Neural cell (in vitro differentiated cells): ENCODE measurements around the gene RUSC1.

Experiments used
- EP300 ChIP-seq: fragments of 450-650 bp; conservative IDR thresholded peaks from 2 replicates; pipeline ENCODE4 v1.6.1; 2014; ENCODE audit warnings: antibody characterized with exemption, mild to moderate bottlenecking, moderate library complexity; ENCODE audit not compliant: poor library complexity, severe bottlenecking
- EZH2 ChIP-seq: fragments of 200-600, 300-800 bp; shearing (Covaris generic), sonication (generic); IDR thresholded peaks from 2 replicates; pipeline ENCODE4 v1.6.1; 2014; ENCODE audit warnings: antibody characterized with exemption, low read length, borderline replicate concordance, mild to moderate bottlenecking; ENCODE audit not compliant: insufficient read depth, poor library complexity, severe bottlenecking
- MXI1 ChIP-seq: fragments of 450-650 bp; conservative IDR thresholded peaks from 2 replicates; pipeline ENCODE4 v1.6.1; 2014; ENCODE audit warnings: antibody characterized with exemption, mild to moderate bottlenecking; ENCODE audit not compliant: poor library complexity, severe bottlenecking
- POLR2AphosphoS5 ChIP-seq: IDR thresholded peaks from 2 replicates; pipeline ENCODE4 v1.6.1; 2012
- RAD21 ChIP-seq: fragments of 450-650 bp; conservative IDR thresholded peaks from 2 replicates; pipeline ENCODE4 v1.6.1; 2014; ENCODE audit warnings: antibody characterized with exemption, mild to moderate bottlenecking, moderate library complexity
- REST ChIP-seq: IDR thresholded peaks from 2 replicates; pipeline ENCODE4 v1.6.1; 2012; ENCODE audit warnings: borderline replicate concordance
- SMC3 ChIP-seq: fragments of 450-650 bp; conservative IDR thresholded peaks from 2 replicates; pipeline ENCODE4 v1.6.1; 2014; ENCODE audit warnings: antibody characterized with exemption, mild to moderate bottlenecking, moderate library complexity; ENCODE audit not compliant: poor library complexity
- TAF1 ChIP-seq: IDR thresholded peaks from 2 replicates; pipeline ENCODE4 v1.6.1; 2012; ENCODE audit warnings: low read depth
- TF ChIP-seq, protein P1 (sequence below): fragments of 450-650 bp; IDR thresholded peaks from 2 replicates; pipeline ENCODE4 v1.5.1; 2014; ENCODE audit warnings: antibody characterized with exemption, mild to moderate bottlenecking, moderate library complexity; ENCODE audit not compliant: poor library complexity, severe bottlenecking

GRCh38 chr1:155308493-155309422, 11.9 kb upstream of the RUSC1 start, which contains the start of gene FDPS:
- TF ChIP-seq, protein P1, sequence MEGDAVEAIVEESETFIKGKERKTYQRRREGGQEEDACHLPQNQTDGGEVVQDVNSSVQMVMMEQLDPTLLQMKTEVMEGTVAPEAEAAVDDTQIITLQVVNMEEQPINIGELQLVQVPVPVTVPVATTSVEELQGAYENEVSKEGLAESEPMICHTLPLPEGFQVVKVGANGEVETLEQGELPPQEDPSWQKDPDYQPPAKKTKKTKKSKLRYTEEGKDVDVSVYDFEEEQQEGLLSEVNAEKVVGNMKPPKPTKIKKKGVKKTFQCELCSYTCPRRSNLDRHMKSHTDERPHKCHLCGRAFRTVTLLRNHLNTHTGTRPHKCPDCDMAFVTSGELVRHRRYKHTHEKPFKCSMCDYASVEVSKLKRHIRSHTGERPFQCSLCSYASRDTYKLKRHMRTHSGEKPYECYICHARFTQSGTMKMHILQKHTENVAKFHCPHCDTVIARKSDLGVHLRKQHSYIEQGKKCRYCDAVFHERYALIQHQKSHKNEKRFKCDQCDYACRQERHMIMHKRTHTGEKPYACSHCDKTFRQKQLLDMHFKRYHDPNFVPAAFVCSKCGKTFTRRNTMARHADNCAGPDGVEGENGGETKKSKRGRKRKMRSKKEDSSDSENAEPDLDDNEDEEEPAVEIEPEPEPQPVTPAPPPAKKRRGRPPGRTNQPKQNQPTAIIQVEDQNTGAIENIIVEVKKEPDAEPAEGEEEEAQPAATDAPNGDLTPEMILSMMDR, result no peak
- TF ChIP-seq RAD21 (no peak), MXI1 (peak; percentile 77), EZH2 (no peak), EP300 (peak; percentile 85), REST (peak; percentile 58), POLR2AphosphoS5 (peak; percentile 72), SMC3 (peak; percentile 25), TAF1 (peak; percentile 50)
